Prostate gland (tissue), 2 donors: ENCODE measurements around the gene ADPRH.

Experiments
- POLR2A ChIP-seq: fragments of 450-650 bp; IDR thresholded peaks from one replicate; pipeline ENCODE4 v1.6.1; 2016; ENCODE audit warnings: antibody characterized with exemption, mild to moderate bottlenecking
- TF ChIP-seq, protein P1 (sequence below), 4 experiments: fragments of 200-600 bp in 2 of 4; fragments of 450-650 bp in 2 of 4; sonication (generic) in 2 of 4; IDR thresholded peaks; 1 replicate in 3 of 4; 2 replicates in 1 of 4; pipeline ENCODE4 v1.5.1; 2016 to 2019; ENCODE audit warnings: antibody characterized with exemption in 4 of 4, mild to moderate bottlenecking in 2 of 4, moderate library complexity in 2 of 4

DNA sequence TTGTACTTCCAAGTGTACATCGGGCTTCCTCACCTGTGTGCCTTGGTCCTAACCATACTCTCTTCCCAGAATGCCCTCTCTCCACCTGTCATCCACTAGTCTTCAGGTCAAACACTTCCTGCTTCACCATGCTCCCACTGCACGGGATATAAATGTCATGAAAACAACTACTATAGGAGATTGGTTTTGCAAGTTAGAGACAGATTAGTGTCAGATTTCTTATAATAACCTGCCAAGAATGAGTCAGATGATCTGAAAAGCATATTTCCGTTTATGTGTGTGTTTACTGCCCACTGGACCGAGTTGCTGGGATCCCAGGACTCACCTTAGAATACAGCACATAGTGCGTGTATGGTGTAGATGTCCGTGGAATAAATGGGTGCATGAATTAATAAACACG, 39.8 kb downstream of the ADPRH start:
- TF ChIP-seq, protein P1, sequence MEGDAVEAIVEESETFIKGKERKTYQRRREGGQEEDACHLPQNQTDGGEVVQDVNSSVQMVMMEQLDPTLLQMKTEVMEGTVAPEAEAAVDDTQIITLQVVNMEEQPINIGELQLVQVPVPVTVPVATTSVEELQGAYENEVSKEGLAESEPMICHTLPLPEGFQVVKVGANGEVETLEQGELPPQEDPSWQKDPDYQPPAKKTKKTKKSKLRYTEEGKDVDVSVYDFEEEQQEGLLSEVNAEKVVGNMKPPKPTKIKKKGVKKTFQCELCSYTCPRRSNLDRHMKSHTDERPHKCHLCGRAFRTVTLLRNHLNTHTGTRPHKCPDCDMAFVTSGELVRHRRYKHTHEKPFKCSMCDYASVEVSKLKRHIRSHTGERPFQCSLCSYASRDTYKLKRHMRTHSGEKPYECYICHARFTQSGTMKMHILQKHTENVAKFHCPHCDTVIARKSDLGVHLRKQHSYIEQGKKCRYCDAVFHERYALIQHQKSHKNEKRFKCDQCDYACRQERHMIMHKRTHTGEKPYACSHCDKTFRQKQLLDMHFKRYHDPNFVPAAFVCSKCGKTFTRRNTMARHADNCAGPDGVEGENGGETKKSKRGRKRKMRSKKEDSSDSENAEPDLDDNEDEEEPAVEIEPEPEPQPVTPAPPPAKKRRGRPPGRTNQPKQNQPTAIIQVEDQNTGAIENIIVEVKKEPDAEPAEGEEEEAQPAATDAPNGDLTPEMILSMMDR (IDR thresholded peaks at IDR 0.05) = no peak
- no peak for TF ChIP-seq POLR2A
